Activated naive CD4-positive, alpha-beta T cell treated with anti-CD3 and anti-CD28 coated beads, Interleukin-2, amount 50 U/mL, for 72 hours (primary cell): ENCODE measurements around the gene GINS2. TPM values are rescaled to one million over a fixed set of nuclear protein-coding genes. Genes with fewer than 3 reads are reported as not detected.

Experiments used
- ATAC-seq, 2 donors: fragments of 150-1000 bp; cut with Tn5 transposase; 2 replicates each; pipeline ENCODE4 v1.10.0; 2021; ENCODE audit warnings: mild to moderate bottlenecking in 2 of 2, moderate library complexity in 2 of 2
- DNase-seq, 2 donors: peaks; one replicate each; pipeline ENCODE4 v3.0.0; 2021 to 2022; ENCODE audit warnings: low spot score in 2 of 2
- H3K27ac Mint-ChIP-seq, 2 donors: one replicate each; pipeline ENCODE4 v1.8.0; 2022; ENCODE audit warnings: mild to moderate bottlenecking in 2 of 2, mixed read lengths in 2 of 2
- H3K36me3 Mint-ChIP-seq, 2 donors: one replicate each; pipeline ENCODE4 v1.8.0; 2022; ENCODE audit warnings: mixed read lengths in 2 of 2
- H3K9me3 Mint-ChIP-seq, 2 donors: one replicate each; pipeline ENCODE4 v1.8.0; 2022; ENCODE audit warnings: mixed read lengths in 2 of 2
- total RNA-seq, 2 donors: library from RNA; stranded (reverse); gene quantifications; one replicate each; pipeline ENCODE4 v1.2.3, GENCODE V29; 2022

GINS2 gene
- total RNA-seq, 2 donors from 2014 or later, result 42.3 to 73.6 TPM

- DNase-seq (no peak), ATAC-seq (no peak)
- no peaks in the 10 kb centered on the region for H3K9me3 Mint-ChIP-seq
- H3K27ac Mint-ChIP-seq, result peak overlapping the region in 1 of 2 donors; percentile 84
- no peaks in the 10 kb centered on the region for H3K36me3 Mint-ChIP-seq
These were observed 16.4 kb upstream of the GINS2 start for GRCh38 chr16:85704900-85705846.

GRCh38 chr16:85704011-85704410 is 15.3 kb upstream of the GINS2 start:
- ATAC-seq, result no peak
- DNase-seq, result no peak
- Mint-ChIP-seq H3K9me3 (no peaks in the 10 kb centered on the region), H3K27ac (no peak overlapping the region), H3K36me3 (no peaks in the 10 kb centered on the region)

- no peak for DNase-seq
- Mint-ChIP-seq H3K36me3 (no peaks in the 10 kb centered on the region), H3K27ac (no peak overlapping the region), H3K9me3 (no peaks in the 10 kb centered on the region)
- no peak for ATAC-seq
These were observed 10.9 kb upstream of the GINS2 start for GRCh38 chr16:85699628-85700027.

GRCh38 chr16:85698935-85699558 is 10.3 kb upstream of the GINS2 start:
- Mint-ChIP-seq H3K27ac (no peak overlapping the region), H3K9me3 (no peaks in the 10 kb centered on the region), H3K36me3 (no peaks in the 10 kb centered on the region)

GRCh38 chr16:85698459-85698891 is 9.7 kb upstream of the GINS2 start:
- DNase-seq (no peak), ATAC-seq (no peak)
- Mint-ChIP-seq H3K27ac (no peak overlapping the region), H3K9me3 (no peaks in the 10 kb centered on the region), H3K36me3 (no peaks in the 10 kb centered on the region)

More at GRCh38 chr16:85698935-85699558, 10.3 kb upstream of the GINS2 start:
- DNase-seq (no peak), ATAC-seq (no peak)

- H3K36me3 Mint-ChIP-seq, result no peaks in the 10 kb centered on the region
- ATAC-seq (no peak), DNase-seq (no peak)
- no peaks in the 10 kb centered on the region for H3K9me3 Mint-ChIP-seq
- H3K27ac Mint-ChIP-seq, result no peak overlapping the region
These were observed 8.7 kb upstream of the GINS2 start for GRCh38 chr16:85697431-85697830.

GRCh38 chr16:85696781-85697180 is 8.0 kb upstream of the GINS2 start:
- ATAC-seq, result no peak
- H3K27ac Mint-ChIP-seq, result no peak overlapping the region
- no peaks in the 10 kb centered on the region for H3K9me3 Mint-ChIP-seq
- no peaks in the 10 kb centered on the region for H3K36me3 Mint-ChIP-seq
- no peak for DNase-seq

GRCh38 chr16:85695196-85696128 is 6.7 kb upstream of the GINS2 start:
- no peaks in the 10 kb centered on the region for H3K9me3 Mint-ChIP-seq
- ATAC-seq, result no peak
- H3K36me3 Mint-ChIP-seq, result no peaks in the 10 kb centered on the region
- no peak overlapping the region for H3K27ac Mint-ChIP-seq
- DNase-seq, result no peak

- Mint-ChIP-seq H3K36me3 (peaks cover 8 to 13% of the 10 kb centered on the region in 2 donors), H3K9me3 (no peaks in the 10 kb centered on the region), H3K27ac (no peak overlapping the region)
- ATAC-seq (no peak), DNase-seq (no peak)
These were observed 1.8 kb upstream of the GINS2 start for GRCh38 chr16:85690469-85691064.

- no peak for ATAC-seq
- no peak for DNase-seq
- peaks cover 8 to 13% of the 10 kb centered on the region in 2 donors for H3K36me3 Mint-ChIP-seq
- no peak overlapping the region for H3K27ac Mint-ChIP-seq
- no peaks in the 10 kb centered on the region for H3K9me3 Mint-ChIP-seq
These were observed 1.2 kb upstream of the GINS2 start for GRCh38 chr16:85689950-85690320.

GRCh38 chr16:85689285-85689949 is 663 bp upstream of the GINS2 start:
- H3K27ac Mint-ChIP-seq, result no peak overlapping the region
- DNase-seq, result no peak

GRCh38 chr16:85687651-85688471 is 893 bp downstream of the GINS2 start:
- no peak for ATAC-seq
- Mint-ChIP-seq H3K9me3 (no peaks in the 10 kb centered on the region), H3K36me3 (peaks cover 15 to 27% of the 10 kb centered on the region in 2 donors), H3K27ac (peak overlapping the region; percentile 75 to 91)
- DNase-seq, result no peak

More at GRCh38 chr16:85689285-85689949, 663 bp upstream of the GINS2 start:
- Mint-ChIP-seq H3K36me3 (peaks cover 8 to 15% of the 10 kb centered on the region in 2 donors), H3K9me3 (no peaks in the 10 kb centered on the region)
- no peak for ATAC-seq

- DNase-seq (no peak), ATAC-seq (no peak)
- Mint-ChIP-seq H3K36me3 (peaks cover 15 to 27% of the 10 kb centered on the region in 2 donors), H3K27ac (peak overlapping the region in 1 of 2 donors; percentile 75), H3K9me3 (no peaks in the 10 kb centered on the region)
These were observed 1.7 kb downstream of the GINS2 start for GRCh38 chr16:85686912-85687591.

GRCh38 chr16:85685251-85685650 is 3.5 kb downstream of the GINS2 start:
- H3K9me3 Mint-ChIP-seq, result no peaks in the 10 kb centered on the region
- DNase-seq, result no peak
- H3K36me3 Mint-ChIP-seq, result peaks cover 25 to 27% of the 10 kb centered on the region in 2 donors
- no peak overlapping the region for H3K27ac Mint-ChIP-seq
- ATAC-seq, result no peak

GRCh38 chr16:85683363-85683762 is 5.4 kb downstream of the GINS2 start:
- ATAC-seq, result no peak
- H3K36me3 Mint-ChIP-seq, result peaks cover 26 to 27% of the 10 kb centered on the region in 2 donors
- H3K9me3 Mint-ChIP-seq, result no peaks in the 10 kb centered on the region
- H3K27ac Mint-ChIP-seq, result peak overlapping the region in 1 of 2 donors; percentile 78
- no peak for DNase-seq
